Activated T-cell treated with anti-CD3 and anti-CD28 coated beads for 48 hours (primary cell): ENCODE data around the gene THSD1.
"Not testable (repeated sequence)": the region's sequence is repeated elsewhere in the genome, so short reads cannot be mapped to it uniquely, and the experiment has no call there.

Source experiments
- DNase-seq: peaks from one replicate; pipeline ENCODE4 v3.0.0-alpha.2; 2020; ENCODE audit warnings: low read depth

Gene THSD1

GRCh38 chr13:52356327-52356726, 49.6 kb downstream of the THSD1 start:
- no peak for DNase-seq

GRCh38 chr13:52353193-52353592, 52.8 kb downstream of the THSD1 start:
- DNase-seq, result no peak

GRCh38 chr13:52348983-52349780, 56.8 kb downstream of the THSD1 start:
- no peak for DNase-seq

GRCh38 chr13:52348071-52348470, 57.9 kb downstream of the THSD1 start:
- DNase-seq, result no peak

- DNase-seq, result no peak
These were observed 60.2 kb downstream of the THSD1 start for GRCh38 chr13:52345631-52346251.

- DNase-seq, result no peak
These were observed 60.9 kb downstream of the THSD1 start for GRCh38 chr13:52345048-52345447.

GRCh38 chr13:52344108-52344507, 61.9 kb downstream of the THSD1 start:
- no peak for DNase-seq

- not testable (repeated sequence) for DNase-seq
These were observed 63.8 kb downstream of the THSD1 start for GRCh38 chr13:52342203-52342602.

- DNase-seq, result not testable (repeated sequence)
These were observed 68.0 kb downstream of the THSD1 start for GRCh38 chr13:52337828-52338455.

GRCh38 chr13:52334107-52334506, 71.9 kb downstream of the THSD1 start:
- not testable (repeated sequence) for DNase-seq

- DNase-seq, result not testable (repeated sequence)
These were observed 74.1 kb downstream of the THSD1 start for GRCh38 chr13:52331844-52332243.
